GM21390 (cell line): ENCODE measurements around the gene SPTBN1.

Experiments used
- ATAC-seq: cut with Tn5 transposase; IDR thresholded peaks from one replicate; pipeline ENCODE4 v1.9.1; 2021; ENCODE audit not compliant: unreplicated experiment

The SPTBN1 gene

GRCh38 chr2:54549917-54550518 lies 93.9 kb downstream of the SPTBN1 start:
- no peak for ATAC-seq

GRCh38 chr2:54550547-54550946 lies 94.4 kb downstream of the SPTBN1 start:
- no peak for ATAC-seq

GRCh38 chr2:54551123-54551756 lies 95.1 kb downstream of the SPTBN1 start:
- ATAC-seq: peak; percentile 75

- ATAC-seq: no peak
Observed at GRCh38 chr2:54553075-54553474, 96.9 kb downstream of the SPTBN1 start.

- no peak for ATAC-seq
Observed at GRCh38 chr2:54553775-54554174, 97.6 kb downstream of the SPTBN1 start.

- no peak for ATAC-seq
Observed at GRCh38 chr2:54555318-54555837, 99.3 kb downstream of the SPTBN1 start.

GRCh38 chr2:54556621-54557121 lies 100.5 kb downstream of the SPTBN1 start:
- ATAC-seq: no peak

- no peak for ATAC-seq
Observed at GRCh38 chr2:54557211-54557600, 101.1 kb downstream of the SPTBN1 start.

GRCh38 chr2:54557601-54558187 lies 101.6 kb downstream of the SPTBN1 start:
- ATAC-seq: peak; percentile 50

- peak; percentile 48 for ATAC-seq
Observed at GRCh38 chr2:54558188-54559005, 102.3 kb downstream of the SPTBN1 start.

- ATAC-seq: no peak
Observed at GRCh38 chr2:54559006-54559445, 102.9 kb downstream of the SPTBN1 start.

- no peak for ATAC-seq
Observed at GRCh38 chr2:54559593-54560145, 103.5 kb downstream of the SPTBN1 start.

- peak; percentile 48 for ATAC-seq
Observed at GRCh38 chr2:54560146-54560881, 104.2 kb downstream of the SPTBN1 start.

GRCh38 chr2:54561010-54561409 lies 104.9 kb downstream of the SPTBN1 start:
- ATAC-seq: no peak

- ATAC-seq: no peak
Observed at GRCh38 chr2:54564439-54564838, 108.3 kb downstream of the SPTBN1 start.

GRCh38 chr2:54565551-54565950 lies 109.4 kb downstream of the SPTBN1 start:
- no peak for ATAC-seq

- ATAC-seq: no peak
Observed at GRCh38 chr2:54566896-54567295, 110.8 kb downstream of the SPTBN1 start.

GRCh38 chr2:54568876-54569321 lies 112.8 kb downstream of the SPTBN1 start:
- peak; percentile 39 for ATAC-seq

GRCh38 chr2:54569745-54570301 lies 113.7 kb downstream of the SPTBN1 start:
- no peak for ATAC-seq
